HepG2 (cell line): ENCODE results near the gene CCS. TPM values are rescaled to one million over a fixed set of nuclear protein-coding genes. Genes with fewer than 3 reads are reported as not detected.

Experiments
- ATAC-seq: fragments of 200-7000 bp; cut with Tn5 transposase; 3 replicates; pipeline ENCODE4 v1.9.1; 2020; ENCODE audit warnings: mild to moderate bottlenecking, moderate library complexity
- BruUV-seq: library from RNA; stranded (reverse); fragments of 400-500 nt; replicated peaks from 2 replicates; lab custom pipeline; 2021; lab: Mats Ljungman, UMichigan
- CTCF ChIA-PET: fragments of 300-600 bp; formaldehyde crosslinking; extraction: SDS; loops from one replicate; lab custom pipeline; 2021; ENCODE audit warnings: low total read pairs, inconsistent platforms, low intra/inter-chr PET ratio; lab: Yijun Ruan, JAX
- POLR2A ChIA-PET: fragments of 350-600 bp; sonication (Branson Sonifier 250); formaldehyde crosslinking; loops from one replicate; lab custom pipeline; 2020; ENCODE audit warnings: antibody characterized with exemption, inconsistent platforms; lab: Yijun Ruan, JAX
- DNase-seq: peaks from one replicate; pipeline ENCODE4 v3.0.0-alpha.2; 2015; ENCODE audit warnings: low spot score
- FAIRE-seq: peaks from 3 replicates; lab custom pipeline; 2011; peaks lifted over from hg19 to GRCh38; lab: Jason Lieb, UNC
- H2AFZ ChIP-seq: one replicate; pipeline ENCODE4 v1.6.1; 2011; ENCODE audit warnings: low read length, inconsistent platforms
- H3K27ac ChIP-seq: fragments of 300-600 bp; 3 replicates; pipeline ENCODE4 v1.8.0; 2011; ENCODE audit warnings: mixed run types, mild to moderate bottlenecking, mixed read lengths, low read length, inconsistent platforms; ENCODE audit not compliant: insufficient read depth; ENCODE audit errors: extremely low read length
- H3K27me3 ChIP-seq, 2 experiments: fragments of 200-600 bp in 1 of 2; 2 replicates in 1 of 2; 3 replicates in 1 of 2; pipeline versions ENCODE4 v1.6.0 to v1.8.0; 2011; ENCODE audit warnings: low read length in 2 of 2, mild to moderate bottlenecking in 2 of 2, moderate library complexity in 2 of 2, inconsistent platforms in 1 of 2; ENCODE audit not compliant: insufficient read depth in 2 of 2, control insufficient read depth in 1 of 2
- H3K36me3 ChIP-seq, 2 experiments: fragments of 200-600 bp in 1 of 2; replicated peaks in 1 of 2; 2 replicates in 1 of 2; 3 replicates in 1 of 2; pipeline versions ENCODE4 v1.5.1 to v1.8.0; 2011; ENCODE audit warnings: low read length in 2 of 2, inconsistent platforms in 1 of 2; ENCODE audit not compliant: insufficient read depth in 2 of 2, control insufficient read depth in 1 of 2
- H3K4me1 ChIP-seq: 2 replicates; pipeline ENCODE4 v1.5.1; 2012; ENCODE audit warnings: low read length, inconsistent platforms; ENCODE audit not compliant: insufficient read depth
- H3K4me2 ChIP-seq: 2 replicates; pipeline ENCODE4 v1.6.0; 2011; ENCODE audit warnings: low read depth, low read length, inconsistent platforms
- H3K4me3 ChIP-seq, 3 experiments: fragments of 200-600 bp in 1 of 3; sonication (generic), shearing (Covaris generic) in 1 of 3; replicated peaks in 1 of 3; 2 replicates each; pipeline ENCODE4 v1.5.1; 2011 to 2016; ENCODE audit warnings: low read length in 3 of 3, inconsistent platforms in 2 of 3, low read depth in 2 of 3, mild to moderate bottlenecking in 2 of 3, control low read depth in 1 of 3, mixed read lengths in 1 of 3; ENCODE audit not compliant: insufficient read depth in 1 of 3
- H3K79me2 ChIP-seq: one replicate; pipeline ENCODE4 v1.6.1; 2011; ENCODE audit warnings: low read length, inconsistent platforms; ENCODE audit not compliant: insufficient read depth
- H3K9ac ChIP-seq: 2 replicates; pipeline ENCODE4 v1.6.0; 2011; ENCODE audit warnings: mild to moderate bottlenecking, low read depth, low read length, inconsistent platforms; ENCODE audit not compliant: insufficient read depth
- H3K9me3 ChIP-seq: 2 replicates; pipeline ENCODE4 v1.5.1; 2012; ENCODE audit warnings: mild to moderate bottlenecking, low read length
- H4K20me1 ChIP-seq: 2 replicates; pipeline ENCODE4 v1.6.0; 2011; ENCODE audit warnings: inconsistent platforms, mild to moderate bottlenecking, low read length, moderate library complexity; ENCODE audit not compliant: insufficient read depth
- LCORL ChIP-seq, 2 experiments: fragments of 450-650 bp in 1 of 2; sonication (generic) in 1 of 2; formaldehyde crosslinking in 1 of 2; IDR thresholded peaks; 2 replicates each; pipeline versions ENCODE4 v1.5.0 to v1.6.1; 2017 to 2020; ENCODE audit warnings: antibody characterized with exemption in 1 of 2, missing genetic modification reagents in 1 of 2
- SAFB2 ChIP-seq: sonication (generic); formaldehyde crosslinking; IDR thresholded peaks from 2 replicates; pipeline ENCODE4 v1.5.1; 2020; ENCODE audit warnings: missing genetic modification reagents, low read depth, mild to moderate bottlenecking, borderline replicate concordance
- SP5 ChIP-seq: IDR thresholded peaks from 2 replicates; pipeline ENCODE4 v1.6.1; 2016; ENCODE audit warnings: low read depth, borderline replicate concordance
- TEAD2 ChIP-seq: sonication (generic); formaldehyde crosslinking; IDR thresholded peaks from 2 replicates; pipeline ENCODE4 v1.9.0; 2021; ENCODE audit warnings: missing genetic modification reagents
- ZNF549 ChIP-seq: sonication (generic); formaldehyde crosslinking; IDR thresholded peaks from 2 replicates; pipeline ENCODE4 v1.5.0; 2020; ENCODE audit warnings: missing genetic modification reagents
- ZNF773 ChIP-seq: sonication (generic); formaldehyde crosslinking; IDR thresholded peaks from 2 replicates; pipeline ENCODE4 v1.4.0; 2020; ENCODE audit warnings: missing genetic modification reagents, borderline replicate concordance
- ZNF781 ChIP-seq: sonication (generic); formaldehyde crosslinking; IDR thresholded peaks from 2 replicates; pipeline ENCODE4 v1.5.1; 2020; ENCODE audit warnings: borderline replicate concordance, mild to moderate bottlenecking, missing genetic modification reagents; ENCODE audit errors: not compliant biosample characterization
- WGBS: methylation state at CpG from one replicate; pipeline ENCODE4 v1.1.6; 2017; ENCODE audit warnings: low lambda C conversion rate; 5-methylcytosine and 5-hydroxymethylcytosine counted together
- in situ Hi-C: cut with HindIII; loops from 2 replicates; pipeline ENCODE4 v1.10.0; 2017; ENCODE audit warnings: low pct_unique_long_range_greater_than_20kb; ENCODE audit not compliant: extremely low pct_ligation_motif_present
- intact Hi-C: fragments of 100-400 bp; cut with micrococcal nuclease; formaldehyde crosslinking; loops from one replicate; pipeline ENCODE4 v1.10.0; 2022; ENCODE audit not compliant: unreplicated experiment
- polyA plus RNA-seq, 8 experiments: library from polyadenylated mRNA; depleted of rRNA in 3 of 8; stranded (reverse) in 7 of 8; unstranded in 1 of 8; fragments of >200 nt; fragmentation: Illumina TruSeq in 4 of 8; extraction: Trizol in 4 of 8; gene quantifications; 2 replicates each; pipeline versions ENCODE4 v1.2.1 to v1.2.3, GENCODE V29; 2011 to 2016; ENCODE audit warnings: low read depth in 4 of 8, missing spikeins in 1 of 8, mixed read lengths in 1 of 8; ENCODE audit not compliant: insufficient read depth in 1 of 8
- total RNA-seq, 5 experiments: library from RNA; depleted of rRNA; stranded (reverse); fragments of >200 nt; fragmentation: Illumina TruSeq; extraction: Trizol; gene quantifications; 2 replicates each; pipeline ENCODE4 v1.2.3, GENCODE V29; 2016; ENCODE audit warnings: low read depth in 1 of 5
- TF ChIP-seq, protein P1 (sequence below): sonication (generic); formaldehyde crosslinking; IDR thresholded peaks from 2 replicates; pipeline ENCODE4 v1.5.0; 2020; ENCODE audit warnings: missing genetic modification reagents, mild to moderate bottlenecking, borderline replicate concordance
- TF ChIP-seq, protein P2 (sequence below): sonication (generic); formaldehyde crosslinking; IDR thresholded peaks from 2 replicates; pipeline ENCODE4 v1.5.0; 2020; ENCODE audit warnings: mild to moderate bottlenecking, missing genetic modification reagents
- TF ChIP-seq, protein P3 (sequence below): sonication (generic); formaldehyde crosslinking; IDR thresholded peaks from 2 replicates; pipeline ENCODE4 v1.4.0; 2020; ENCODE audit warnings: missing genetic modification reagents

The CCS gene
- total and polyA plus RNA-seq, 2 of the 13 experiments (the other 11 are each of a cell fraction or from before 2014, with no cell fraction given), result 25.4 to 44.6 TPM

DNA sequence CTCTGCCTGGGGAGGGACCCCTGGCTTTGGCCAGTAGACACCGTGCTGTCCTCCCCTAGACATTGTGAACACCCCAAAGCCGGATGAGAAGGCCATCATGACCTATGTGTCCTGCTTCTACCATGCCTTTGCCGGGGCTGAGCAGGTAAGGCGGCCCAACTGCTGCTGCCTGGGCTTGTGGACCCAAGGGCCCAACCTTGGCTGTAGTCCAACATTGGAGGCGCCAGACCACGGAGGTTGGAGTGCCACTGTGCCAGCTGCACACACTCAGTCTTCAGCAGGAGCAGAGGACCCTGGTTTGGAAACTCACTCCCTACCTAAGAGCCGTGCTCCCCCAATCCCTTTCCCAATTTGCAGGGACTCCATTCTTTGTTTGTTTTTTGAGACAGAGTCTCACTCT lies 36.9 kb upstream of the CCS start:
- TF ChIP-seq, protein P1, sequence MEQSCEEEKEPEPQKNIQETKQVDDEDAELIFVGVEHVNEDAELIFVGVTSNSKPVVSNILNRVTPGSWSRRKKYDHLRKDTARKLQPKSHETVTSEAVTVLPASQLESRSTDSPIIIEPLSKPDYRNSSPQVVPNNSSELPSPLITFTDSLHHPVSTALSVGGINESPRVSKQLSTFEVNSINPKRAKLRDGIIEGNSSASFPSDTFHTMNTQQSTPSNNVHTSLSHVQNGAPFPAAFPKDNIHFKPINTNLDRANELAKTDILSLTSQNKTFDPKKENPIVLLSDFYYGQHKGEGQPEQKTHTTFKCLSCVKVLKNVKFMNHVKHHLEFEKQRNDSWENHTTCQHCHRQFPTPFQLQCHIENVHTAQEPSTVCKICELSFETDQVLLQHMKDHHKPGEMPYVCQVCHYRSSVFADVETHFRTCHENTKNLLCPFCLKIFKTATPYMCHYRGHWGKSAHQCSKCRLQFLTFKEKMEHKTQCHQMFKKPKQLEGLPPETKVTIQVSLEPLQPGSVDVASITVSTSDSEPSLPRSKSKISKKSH (CRISPR knock-in tag), result no peak
- TF ChIP-seq SAFB2 (CRISPR knock-in tag), result no peak
- TF ChIP-seq ZNF549, result no peak
- TF ChIP-seq TEAD2 (CRISPR knock-in tag), result no peak
- TF ChIP-seq, protein P2, sequence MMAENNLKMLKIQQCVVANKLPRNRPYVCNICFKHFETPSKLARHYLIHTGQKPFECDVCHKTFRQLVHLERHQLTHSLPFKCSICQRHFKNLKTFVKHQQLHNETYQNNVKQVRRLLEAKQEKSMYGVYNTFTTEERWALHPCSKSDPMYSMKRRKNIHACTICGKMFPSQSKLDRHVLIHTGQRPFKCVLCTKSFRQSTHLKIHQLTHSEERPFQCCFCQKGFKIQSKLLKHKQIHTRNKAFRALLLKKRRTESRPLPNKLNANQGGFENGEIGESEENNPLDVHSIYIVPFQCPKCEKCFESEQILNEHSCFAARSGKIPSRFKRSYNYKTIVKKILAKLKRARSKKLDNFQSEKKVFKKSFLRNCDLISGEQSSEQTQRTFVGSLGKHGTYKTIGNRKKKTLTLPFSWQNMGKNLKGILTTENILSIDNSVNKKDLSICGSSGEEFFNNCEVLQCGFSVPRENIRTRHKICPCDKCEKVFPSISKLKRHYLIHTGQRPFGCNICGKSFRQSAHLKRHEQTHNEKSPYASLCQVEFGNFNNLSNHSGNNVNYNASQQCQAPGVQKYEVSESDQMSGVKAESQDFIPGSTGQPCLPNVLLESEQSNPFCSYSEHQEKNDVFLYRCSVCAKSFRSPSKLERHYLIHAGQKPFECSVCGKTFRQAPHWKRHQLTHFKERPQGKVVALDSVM, result no peak
- TF ChIP-seq SP5 (CRISPR knock-in tag), result no peak
- no peak for TF ChIP-seq ZNF781 (CRISPR knock-in tag)
- TF ChIP-seq, protein P3, sequence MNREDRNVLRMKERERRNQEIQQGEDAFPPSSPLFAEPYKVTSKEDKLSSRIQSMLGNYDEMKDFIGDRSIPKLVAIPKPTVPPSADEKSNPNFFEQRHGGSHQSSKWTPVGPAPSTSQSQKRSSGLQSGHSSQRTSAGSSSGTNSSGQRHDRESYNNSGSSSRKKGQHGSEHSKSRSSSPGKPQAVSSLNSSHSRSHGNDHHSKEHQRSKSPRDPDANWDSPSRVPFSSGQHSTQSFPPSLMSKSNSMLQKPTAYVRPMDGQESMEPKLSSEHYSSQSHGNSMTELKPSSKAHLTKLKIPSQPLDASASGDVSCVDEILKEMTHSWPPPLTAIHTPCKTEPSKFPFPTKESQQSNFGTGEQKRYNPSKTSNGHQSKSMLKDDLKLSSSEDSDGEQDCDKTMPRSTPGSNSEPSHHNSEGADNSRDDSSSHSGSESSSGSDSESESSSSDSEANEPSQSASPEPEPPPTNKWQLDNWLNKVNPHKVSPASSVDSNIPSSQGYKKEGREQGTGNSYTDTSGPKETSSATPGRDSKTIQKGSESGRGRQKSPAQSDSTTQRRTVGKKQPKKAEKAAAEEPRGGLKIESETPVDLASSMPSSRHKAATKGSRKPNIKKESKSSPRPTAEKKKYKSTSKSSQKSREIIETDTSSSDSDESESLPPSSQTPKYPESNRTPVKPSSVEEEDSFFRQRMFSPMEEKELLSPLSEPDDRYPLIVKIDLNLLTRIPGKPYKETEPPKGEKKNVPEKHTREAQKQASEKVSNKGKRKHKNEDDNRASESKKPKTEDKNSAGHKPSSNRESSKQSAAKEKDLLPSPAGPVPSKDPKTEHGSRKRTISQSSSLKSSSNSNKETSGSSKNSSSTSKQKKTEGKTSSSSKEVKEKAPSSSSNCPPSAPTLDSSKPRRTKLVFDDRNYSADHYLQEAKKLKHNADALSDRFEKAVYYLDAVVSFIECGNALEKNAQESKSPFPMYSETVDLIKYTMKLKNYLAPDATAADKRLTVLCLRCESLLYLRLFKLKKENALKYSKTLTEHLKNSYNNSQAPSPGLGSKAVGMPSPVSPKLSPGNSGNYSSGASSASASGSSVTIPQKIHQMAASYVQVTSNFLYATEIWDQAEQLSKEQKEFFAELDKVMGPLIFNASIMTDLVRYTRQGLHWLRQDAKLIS, result no peak
- TF ChIP-seq LCORL (IDR thresholded peaks at IDR 0.05), result no peak
- TF ChIP-seq LCORL (CRISPR knock-in tag; IDR thresholded peaks at IDR 0.05), result no peak
- TF ChIP-seq ZNF773 (CRISPR knock-in tag), result no peak
- TF ChIP-seq, all 625 proteins: peak for 0
- CTCF ChIA-PET, result no interaction called here

More for the DNA sequence above, 36.9 kb upstream of the CCS start:
- FAIRE-seq (no peak), ATAC-seq (no peak), DNase-seq (no peak)
- H2AFZ ChIP-seq, result no peak overlapping the region
- no peaks in the 10 kb centered on the region for H3K79me2 ChIP-seq
- no peak overlapping the region for H3K4me3 ChIP-seq
- POLR2A ChIA-PET, result no interaction called here
- no peaks in the 10 kb centered on the region for H3K36me3 ChIP-seq
- no peak overlapping the region for H3K4me2 ChIP-seq
- peaks cover 6% of the 10 kb centered on the region for H3K4me1 ChIP-seq
- no peak overlapping the region for H3K9ac ChIP-seq
- no peaks in the 10 kb centered on the region for H4K20me1 ChIP-seq
- no peak overlapping the region for H3K27ac ChIP-seq
- peaks cover 2 to 42% of the 10 kb centered on the region in 2 experiments for H3K27me3 ChIP-seq
- WGBS, result 82% methylated on average over 1 of the region's 7 CpGs
- intact Hi-C loops (no loop called here), in situ Hi-C loops (loop anchor here (25.0 kb wide), 1 partner anchor 281 kb away; the partner anchor contains the start of gene RCE1)
- no peaks in the 10 kb centered on the region for H3K9me3 ChIP-seq
- no TSS peak for BruUV-seq
